Breast epithelium (tissue), 4 donors: ENCODE results near the gene TMEM255B. TPM values are rescaled to one million over a fixed set of nuclear protein-coding genes. Genes with fewer than 3 reads are reported as not detected.

Experiments used
- DNase-seq, 2 donors: peaks; one replicate each; pipeline ENCODE4 v3.0.0-alpha.2; 2019; ENCODE audit warnings: low spot score in 2 of 2
- H3K27ac ChIP-seq, 2 donors: fragments of 200-600 bp; sonication (generic) in 1 of 2; one replicate each; pipeline ENCODE4 v1.5.1; 2016 to 2019; ENCODE audit warnings: mild to moderate bottlenecking in 1 of 2
- H3K27me3 ChIP-seq, 2 donors: fragments of 200-600 bp; sonication (generic) in 1 of 2; one replicate each; pipeline versions ENCODE4 v1.5.1 to v1.6.0; 2017 to 2019; ENCODE audit warnings: control low read depth in 1 of 2, mild to moderate bottlenecking in 1 of 2
- H3K36me3 ChIP-seq: fragments of 200-600 bp; one replicate; pipeline ENCODE4 v1.5.1; 2019
- H3K4me1 ChIP-seq, 2 donors: fragments of 200-600 bp; sonication (generic); one replicate each; pipeline ENCODE4 v1.5.1; 2016 to 2019; ENCODE audit warnings: control low read depth in 1 of 2
- H3K4me3 ChIP-seq, 3 donors: fragments of 200-600 bp; sonication (generic); 1 replicate in 2 of 3; 2 replicates in 1 of 3; pipeline ENCODE4 v1.5.1; 2016 to 2019; ENCODE audit warnings: mild to moderate bottlenecking in 3 of 3, moderate library complexity in 2 of 3
- H3K9me3 ChIP-seq, 2 donors: fragments of 200-600 bp; sonication (generic) in 1 of 2; one replicate each; pipeline ENCODE4 v1.5.1; 2016 to 2019; ENCODE audit warnings: control low read depth in 1 of 2
- CTCF ChIP-seq, 3 donors: fragments of 450-650 bp; IDR thresholded peaks; one replicate each; pipeline ENCODE4 v1.5.1; 2016 to 2017; ENCODE audit warnings: antibody characterized with exemption in 3 of 3, mild to moderate bottlenecking in 3 of 3, moderate library complexity in 3 of 3
- POLR2A ChIP-seq: fragments of 450-650 bp; IDR thresholded peaks from one replicate; pipeline ENCODE4 v1.6.1; 2016; ENCODE audit warnings: antibody characterized with exemption, mild to moderate bottlenecking, moderate library complexity
- POLR2AphosphoS5 ChIP-seq, 3 donors: sonication (generic); formaldehyde crosslinking; IDR thresholded peaks; one replicate each; pipeline ENCODE4 v1.6.1; 2017; ENCODE audit warnings: antibody characterized with exemption in 3 of 3
- intact Hi-C: fragments of 100-400 bp; cut with DNase I; formaldehyde crosslinking; loops from one replicate; pipeline ENCODE4 v1.15.1; 2023; ENCODE audit warnings: low total_unique reads
- total RNA-seq, 3 donors: library from RNA; depleted of rRNA; stranded (reverse); fragments of >200 nt; gene quantifications; one replicate each; pipeline ENCODE4 v1.1.0, GENCODE V29; 2016

Gene TMEM255B
- total RNA-seq, 3 donors from 2014 or later, result 2.3 to 11.8 (median 5.2) TPM

- no peak for DNase-seq
- intact Hi-C loops, result loop anchor here (10.0 kb wide), 1 partner anchor 131 kb away; no protein-coding TSS in a partner anchor
- Histone ChIP-seq H3K9me3 (peaks cover 0 to 6% of the 10 kb centered on the region in 2 donors), H3K36me3 (no peaks in the 10 kb centered on the region), H3K4me1 (peaks cover 0 to 13% of the 10 kb centered on the region in 2 donors), H3K27me3 (peaks cover 0 to 2% of the 10 kb centered on the region in 2 donors), H3K4me3 (peak overlapping the region in 1 of 3 donors; percentile 26), H3K27ac (peak overlapping the region; percentile 38 to 50)
- TF ChIP-seq POLR2AphosphoS5 (IDR thresholded peaks at IDR 0.05) (no peak), POLR2A (no peak), CTCF (IDR thresholded peaks at IDR 0.05) (no peak)
These were observed 54.9 kb downstream of the TMEM255B start for GRCh38 chr13:113813749-113814434.

GRCh38 chr13:113814435-113814821 is 55.4 kb downstream of the TMEM255B start:
- H3K4me3 ChIP-seq, result peak overlapping the region in 1 of 3 donors; percentile 26
- TF ChIP-seq POLR2A, result no peak
- no peak for TF ChIP-seq CTCF (IDR thresholded peaks at IDR 0.05)
- TF ChIP-seq POLR2AphosphoS5 (IDR thresholded peaks at IDR 0.05), result no peak
- no peaks in the 10 kb centered on the region for H3K36me3 ChIP-seq
- intact Hi-C loops, result loop anchor here (10.0 kb wide), 1 partner anchor 130 kb away; no protein-coding TSS in a partner anchor
- no peak for DNase-seq
- peaks cover 0 to 13% of the 10 kb centered on the region in 2 donors for H3K4me1 ChIP-seq
- peaks cover 0 to 2% of the 10 kb centered on the region in 2 donors for H3K27me3 ChIP-seq
- H3K27ac ChIP-seq, result peak overlapping the region; percentile 38 to 50
- peaks cover 0 to 3% of the 10 kb centered on the region in 2 donors for H3K9me3 ChIP-seq

GRCh38 chr13:113815151-113816058 is 56.4 kb downstream of the TMEM255B start:
- peaks cover 2 to 20% of the 10 kb centered on the region in 2 donors for H3K4me1 ChIP-seq
- intact Hi-C loops, result loop anchor here (10.0 kb wide), 1 partner anchor 129 kb away; no protein-coding TSS in a partner anchor
- H3K9me3 ChIP-seq, result no peaks in the 10 kb centered on the region
- no peak overlapping the region for H3K27ac ChIP-seq
- no peak for DNase-seq
- TF ChIP-seq POLR2AphosphoS5 (IDR thresholded peaks at IDR 0.05), result no peak
- TF ChIP-seq POLR2A, result no peak
- no peak for TF ChIP-seq CTCF (IDR thresholded peaks at IDR 0.05)
- H3K27me3 ChIP-seq, result peaks cover 0 to 2% of the 10 kb centered on the region in 2 donors
- peak overlapping the region in 2 of 3 donors; percentile 15 to 37 for H3K4me3 ChIP-seq
- no peaks in the 10 kb centered on the region for H3K36me3 ChIP-seq

GRCh38 chr13:113816254-113816929 is 57.4 kb downstream of the TMEM255B start:
- Histone ChIP-seq H3K9me3 (no peaks in the 10 kb centered on the region), H3K27ac (no peak overlapping the region), H3K36me3 (no peaks in the 10 kb centered on the region), H3K4me3 (no peak overlapping the region), H3K27me3 (peaks cover 0 to 2% of the 10 kb centered on the region in 2 donors), H3K4me1 (peaks cover 11 to 27% of the 10 kb centered on the region in 2 donors)
- intact Hi-C loops, result loop anchor here (10.0 kb wide), 1 partner anchor 128 kb away; no protein-coding TSS in a partner anchor
- no peak for DNase-seq
- TF ChIP-seq CTCF (IDR thresholded peaks at IDR 0.05) (no peak), POLR2AphosphoS5 (IDR thresholded peaks at IDR 0.05) (no peak), POLR2A (no peak)
